OCI-LY7 (cell line): ENCODE measurements around the gene PPP1R9B.

Experiments
- EZH2phosphoT487 ChIP-seq: fragments of 200-600 bp; sonication (generic); IDR thresholded peaks from 2 replicates; pipeline ENCODE4 v1.6.1; 2018; ENCODE audit warnings: low read depth, borderline replicate concordance, mild to moderate bottlenecking, mixed run types, antibody characterized with exemption, low read length, moderate library complexity, mixed read lengths
- TF ChIP-seq, protein P1 (sequence below): fragments of 200-600 bp; sonication (generic); conservative IDR thresholded peaks from 2 replicates; pipeline ENCODE4 v1.5.1; 2014; ENCODE audit warnings: mild to moderate bottlenecking, antibody characterized with exemption, low read length, moderate library complexity, mixed read lengths

GRCh38 chr17:50163843-50164696, 13.6 kb upstream of the PPP1R9B start:
- TF ChIP-seq, protein P1, sequence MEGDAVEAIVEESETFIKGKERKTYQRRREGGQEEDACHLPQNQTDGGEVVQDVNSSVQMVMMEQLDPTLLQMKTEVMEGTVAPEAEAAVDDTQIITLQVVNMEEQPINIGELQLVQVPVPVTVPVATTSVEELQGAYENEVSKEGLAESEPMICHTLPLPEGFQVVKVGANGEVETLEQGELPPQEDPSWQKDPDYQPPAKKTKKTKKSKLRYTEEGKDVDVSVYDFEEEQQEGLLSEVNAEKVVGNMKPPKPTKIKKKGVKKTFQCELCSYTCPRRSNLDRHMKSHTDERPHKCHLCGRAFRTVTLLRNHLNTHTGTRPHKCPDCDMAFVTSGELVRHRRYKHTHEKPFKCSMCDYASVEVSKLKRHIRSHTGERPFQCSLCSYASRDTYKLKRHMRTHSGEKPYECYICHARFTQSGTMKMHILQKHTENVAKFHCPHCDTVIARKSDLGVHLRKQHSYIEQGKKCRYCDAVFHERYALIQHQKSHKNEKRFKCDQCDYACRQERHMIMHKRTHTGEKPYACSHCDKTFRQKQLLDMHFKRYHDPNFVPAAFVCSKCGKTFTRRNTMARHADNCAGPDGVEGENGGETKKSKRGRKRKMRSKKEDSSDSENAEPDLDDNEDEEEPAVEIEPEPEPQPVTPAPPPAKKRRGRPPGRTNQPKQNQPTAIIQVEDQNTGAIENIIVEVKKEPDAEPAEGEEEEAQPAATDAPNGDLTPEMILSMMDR, result no peak
- TF ChIP-seq EZH2phosphoT487, result no peak
